Measurements from ENCODE around the gene LSM4.
A peak's percentile ranks its signal among the peaks of the same experiment; 100 is the strongest.

Gene LSM4

GRCh38 chr19:18292810-18293641 is 29.9 kb downstream of the LSM4 start:
- Histone ChIP-seq H3K4me1 (ENCODE audit: control insufficient read depth, insufficient read depth, low read length) (peaks cover 12% of the 10 kb centered on the region), H3K27me3 (ENCODE audit: control insufficient read depth, insufficient read depth, low read length) (no peaks in the 10 kb centered on the region), H3K36me3 (ENCODE audit: control insufficient read depth, insufficient read depth, low read length) (no peaks in the 10 kb centered on the region), H3K27ac (ENCODE audit: low read length) (no peak overlapping the region), H3K4me3 (ENCODE audit: low read length) (peak overlapping the region; percentile 56; the same call in 1 of the 2 replicates), H3K9me3 (ENCODE audit: control insufficient read depth, insufficient read depth, low read length) (no peaks in the 10 kb centered on the region)
- WGBS (ENCODE audit: insufficient coverage, insufficient read length), result no CpG with 5 or more reads among the region's 31 CpGs
- no peak for DNase-seq (ENCODE audit: low read depth, low spot score)

- Histone ChIP-seq H3K4me3 (ENCODE audit: low read length) (peak overlapping the region; percentile 56; the same call in 1 of the 2 replicates), H3K9me3 (ENCODE audit: control insufficient read depth, insufficient read depth, low read length) (no peaks in the 10 kb centered on the region), H3K4me1 (ENCODE audit: control insufficient read depth, insufficient read depth, low read length) (peaks cover 12% of the 10 kb centered on the region), H3K27me3 (ENCODE audit: control insufficient read depth, insufficient read depth, low read length) (no peaks in the 10 kb centered on the region), H3K27ac (ENCODE audit: low read length) (no peak overlapping the region), H3K36me3 (ENCODE audit: control insufficient read depth, insufficient read depth, low read length) (no peaks in the 10 kb centered on the region)
- no peak for DNase-seq (ENCODE audit: low read depth, low spot score)
- WGBS (ENCODE audit: insufficient coverage, insufficient read length), result no CpG with 5 or more reads among the region's 20 CpGs
These were observed 30.4 kb downstream of the LSM4 start for GRCh38 chr19:18292462-18292809.

DNA sequence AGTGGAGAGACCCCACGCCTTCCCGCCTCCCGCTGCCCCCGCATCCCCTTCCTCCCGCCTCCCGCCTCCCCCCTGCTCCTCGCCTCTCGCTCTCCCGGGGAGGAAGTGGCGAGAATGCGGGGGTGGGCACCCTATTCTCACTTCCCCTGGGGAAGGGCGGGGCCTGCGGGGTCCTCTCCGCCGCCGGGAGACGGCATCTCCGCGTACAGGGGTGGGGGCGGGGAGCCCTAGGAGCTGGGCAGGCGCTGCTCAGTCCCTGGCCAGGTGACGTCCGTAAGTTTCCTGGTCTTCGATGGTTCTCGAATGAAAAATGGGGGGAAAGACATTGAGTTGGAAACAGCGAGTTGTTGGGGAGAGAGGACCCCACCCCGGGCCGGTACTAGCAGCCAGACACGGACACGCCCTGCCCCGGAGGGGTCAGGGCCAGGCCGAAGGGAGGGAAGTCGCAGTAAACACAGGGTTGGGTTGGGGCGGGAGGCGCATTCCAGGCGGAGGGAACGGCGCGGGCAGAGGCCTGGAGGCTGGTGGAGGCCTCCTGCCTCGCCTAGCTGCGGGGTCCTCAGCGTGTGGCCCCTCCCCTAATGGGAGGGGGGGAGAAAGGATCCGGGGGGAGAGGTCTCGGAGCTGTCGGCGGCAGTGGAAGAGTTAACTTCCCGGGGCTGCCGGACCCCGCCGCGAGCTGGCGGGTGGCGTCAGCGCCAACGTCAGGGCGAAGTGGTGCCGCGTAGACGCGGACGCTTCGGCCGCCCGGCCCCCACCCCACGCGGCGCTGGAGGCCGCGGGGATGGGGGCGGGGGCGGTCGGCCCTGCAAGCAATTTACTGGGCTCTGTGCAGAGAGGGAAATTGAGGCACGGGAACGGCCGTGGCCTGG is 31.1 kb downstream of the LSM4 start:
- Histone ChIP-seq H3K9me3 (ENCODE audit: control insufficient read depth, insufficient read depth, low read length) (no peaks in the 10 kb centered on the region), H3K27ac (ENCODE audit: low read length) (no peak overlapping the region), H3K36me3 (ENCODE audit: control insufficient read depth, insufficient read depth, low read length) (no peaks in the 10 kb centered on the region), H3K4me1 (ENCODE audit: control insufficient read depth, insufficient read depth, low read length) (peaks cover 12% of the 10 kb centered on the region), H3K4me3 (ENCODE audit: low read length) (peak overlapping the region; percentile 56; the same call in 1 of the 2 replicates), H3K27me3 (ENCODE audit: control insufficient read depth, insufficient read depth, low read length) (no peaks in the 10 kb centered on the region)
- no peak for DNase-seq (ENCODE audit: low read depth, low spot score)
- WGBS (ENCODE audit: insufficient coverage, insufficient read length), result no CpG with 5 or more reads among the region's 75 CpGs

- H3K27me3 ChIP-seq (ENCODE audit: control insufficient read depth, insufficient read depth, low read length), result no peaks in the 10 kb centered on the region
- no CpG with 5 or more reads among the region's 21 CpGs for WGBS (ENCODE audit: insufficient coverage, insufficient read length)
- H3K27ac ChIP-seq (ENCODE audit: low read length), result no peak overlapping the region
- no peak for DNase-seq (ENCODE audit: low read depth, low spot score)
- no peaks in the 10 kb centered on the region for H3K9me3 ChIP-seq (ENCODE audit: control insufficient read depth, insufficient read depth, low read length)
- H3K4me3 ChIP-seq (ENCODE audit: low read length), result peak overlapping the region; percentile 56; the same call in 1 of the 2 replicates
- H3K4me1 ChIP-seq (ENCODE audit: control insufficient read depth, insufficient read depth, low read length), result peaks cover 12% of the 10 kb centered on the region
- no peaks in the 10 kb centered on the region for H3K36me3 ChIP-seq (ENCODE audit: control insufficient read depth, insufficient read depth, low read length)
These were observed 31.8 kb downstream of the LSM4 start for GRCh38 chr19:18291019-18291524.

GRCh38 chr19:18290302-18291018 is 32.4 kb downstream of the LSM4 start:
- H3K4me3 ChIP-seq (ENCODE audit: low read length), result no peak overlapping the region
- no peak for DNase-seq (ENCODE audit: low read depth, low spot score)
- no peak overlapping the region for H3K27ac ChIP-seq (ENCODE audit: low read length)
- WGBS (ENCODE audit: insufficient coverage, insufficient read length), result 100% methylated on average over 1 of the region's 14 CpGs
- peaks cover 12% of the 10 kb centered on the region for H3K4me1 ChIP-seq (ENCODE audit: control insufficient read depth, insufficient read depth, low read length)
- H3K9me3 ChIP-seq (ENCODE audit: control insufficient read depth, insufficient read depth, low read length), result no peaks in the 10 kb centered on the region
- H3K36me3 ChIP-seq (ENCODE audit: control insufficient read depth, insufficient read depth, low read length), result no peaks in the 10 kb centered on the region
- no peaks in the 10 kb centered on the region for H3K27me3 ChIP-seq (ENCODE audit: control insufficient read depth, insufficient read depth, low read length)

DNA sequence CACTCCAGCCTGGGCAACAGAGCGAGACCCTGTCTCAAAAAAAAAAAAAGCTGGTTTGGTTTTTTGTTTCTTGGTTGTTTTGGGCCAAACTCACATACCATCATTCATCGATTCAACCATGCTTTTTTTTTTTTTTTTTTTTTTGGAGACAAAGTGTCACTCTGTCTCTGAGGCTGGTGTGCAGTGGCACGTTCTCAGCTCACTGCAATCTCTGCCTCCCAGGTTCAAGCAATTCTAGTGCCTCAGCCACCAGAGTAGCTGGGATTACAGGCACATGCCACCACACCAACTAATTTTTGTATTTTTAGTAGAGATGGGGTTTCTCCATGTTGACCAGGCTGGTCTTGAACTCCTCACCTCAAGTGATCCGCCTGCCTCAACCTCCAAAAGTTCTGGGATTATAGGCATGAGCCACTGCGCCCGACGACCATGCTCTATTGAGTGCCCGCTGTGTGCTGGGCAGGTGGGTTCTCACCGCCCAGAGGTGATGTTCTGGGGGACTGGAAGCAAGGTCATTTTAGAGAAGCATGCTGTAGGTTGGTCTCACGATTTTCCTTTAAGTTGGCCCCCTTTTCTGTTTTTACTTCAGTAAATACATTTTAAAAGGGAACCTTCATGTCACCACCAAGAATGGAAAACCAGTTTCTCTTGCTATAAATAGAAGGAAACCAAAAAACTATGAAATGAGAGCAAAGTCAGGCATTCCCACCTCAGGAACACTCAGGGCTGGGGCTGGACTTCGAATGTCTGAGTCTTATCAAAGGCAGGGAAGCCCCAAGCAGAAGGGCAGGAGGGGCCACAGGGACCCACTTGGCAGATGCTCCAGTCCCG is 33.2 kb downstream of the LSM4 start:
- Histone ChIP-seq H3K27ac (ENCODE audit: low read length) (no peak overlapping the region), H3K4me3 (ENCODE audit: low read length) (no peak overlapping the region), H3K27me3 (ENCODE audit: control insufficient read depth, insufficient read depth, low read length) (no peaks in the 10 kb centered on the region), H3K9me3 (ENCODE audit: control insufficient read depth, insufficient read depth, low read length) (no peaks in the 10 kb centered on the region), H3K36me3 (ENCODE audit: control insufficient read depth, insufficient read depth, low read length) (no peaks in the 10 kb centered on the region), H3K4me1 (ENCODE audit: control insufficient read depth, insufficient read depth, low read length) (peaks cover 11% of the 10 kb centered on the region)
- no peak for DNase-seq (ENCODE audit: low read depth, low spot score)
- no CpG with 5 or more reads among the region's 12 CpGs for WGBS (ENCODE audit: insufficient coverage, insufficient read length)

GRCh38 chr19:18287836-18288772 is 34.8 kb downstream of the LSM4 start:
- Histone ChIP-seq H3K4me1 (ENCODE audit: control insufficient read depth, insufficient read depth, low read length) (peaks cover 2% of the 10 kb centered on the region; the same call in 1 of the 2 replicates), H3K27me3 (ENCODE audit: control insufficient read depth, insufficient read depth, low read length) (no peaks in the 10 kb centered on the region), H3K36me3 (ENCODE audit: control insufficient read depth, insufficient read depth, low read length) (no peaks in the 10 kb centered on the region), H3K4me3 (ENCODE audit: low read length) (no peak overlapping the region; the same call in 1 of the 2 replicates), H3K27ac (ENCODE audit: low read length) (no peak overlapping the region), H3K9me3 (ENCODE audit: control insufficient read depth, insufficient read depth, low read length) (no peaks in the 10 kb centered on the region)
- WGBS (ENCODE audit: insufficient coverage, insufficient read length), result no CpG with 5 or more reads among the region's 26 CpGs
- DNase-seq (ENCODE audit: low read depth, low spot score), result no peak

- WGBS (ENCODE audit: insufficient coverage, insufficient read length), result no CpG with 5 or more reads among the region's 21 CpGs
- no peak for DNase-seq (ENCODE audit: low read depth, low spot score)
- no peaks in the 10 kb centered on the region for H3K36me3 ChIP-seq (ENCODE audit: control insufficient read depth, insufficient read depth, low read length)
- H3K4me3 ChIP-seq (ENCODE audit: low read length), result no peak overlapping the region; the same call in 1 of the 2 replicates
- no peak overlapping the region for H3K27ac ChIP-seq (ENCODE audit: low read length)
- no peaks in the 10 kb centered on the region for H3K27me3 ChIP-seq (ENCODE audit: control insufficient read depth, insufficient read depth, low read length)
- H3K9me3 ChIP-seq (ENCODE audit: control insufficient read depth, insufficient read depth, low read length), result no peaks in the 10 kb centered on the region
- peaks cover 4% of the 10 kb centered on the region; the same call in 1 of the 2 replicates for H3K4me1 ChIP-seq (ENCODE audit: control insufficient read depth, insufficient read depth, low read length)
These were observed 35.8 kb downstream of the LSM4 start for GRCh38 chr19:18286973-18287635.

Data from iPS DF 6.9 (cell line).